ENCODE data around the gene MGMT.
A peak's percentile ranks its signal among the peaks of the same experiment; 100 is the strongest.

Gene MGMT

DNA sequence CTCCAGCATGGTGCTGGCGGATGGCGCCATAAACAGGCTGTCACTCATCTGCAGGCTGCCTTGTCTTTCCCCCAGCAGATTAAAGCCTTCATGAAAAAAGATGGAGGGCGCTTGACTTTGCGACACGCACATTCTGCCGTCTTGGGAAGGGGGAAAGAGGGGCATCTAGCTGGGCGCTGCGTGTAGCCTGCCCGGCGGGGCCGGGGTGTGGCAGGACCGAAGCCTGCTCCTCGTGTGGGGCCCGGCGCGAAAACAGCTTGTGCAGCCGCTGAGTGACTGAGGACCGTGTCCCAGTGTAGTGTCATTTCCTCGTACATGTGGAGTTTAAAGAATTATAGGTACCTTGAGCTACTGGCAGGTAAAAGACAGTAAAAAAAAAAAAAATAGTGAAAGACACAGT, 97.9 kb downstream of the MGMT start:
- H3K27me3 Mint-ChIP-seq: no peaks in the 10 kb centered on the region
- H3K36me3 Mint-ChIP-seq: peaks cover 30% of the 10 kb centered on the region
- no peak for ATAC-seq (ENCODE audit: low read depth)
- peak overlapping the region; percentile 90 for H3K27ac Mint-ChIP-seq
- DNase-seq (ENCODE audit: low spot score in 2 of 2): no peak
- H3K4me3 Mint-ChIP-seq: no peak overlapping the region
- peaks cover 7% of the 10 kb centered on the region for H3K4me1 Mint-ChIP-seq
- H3K9me3 Mint-ChIP-seq: peaks cover 2% of the 10 kb centered on the region

DNA sequence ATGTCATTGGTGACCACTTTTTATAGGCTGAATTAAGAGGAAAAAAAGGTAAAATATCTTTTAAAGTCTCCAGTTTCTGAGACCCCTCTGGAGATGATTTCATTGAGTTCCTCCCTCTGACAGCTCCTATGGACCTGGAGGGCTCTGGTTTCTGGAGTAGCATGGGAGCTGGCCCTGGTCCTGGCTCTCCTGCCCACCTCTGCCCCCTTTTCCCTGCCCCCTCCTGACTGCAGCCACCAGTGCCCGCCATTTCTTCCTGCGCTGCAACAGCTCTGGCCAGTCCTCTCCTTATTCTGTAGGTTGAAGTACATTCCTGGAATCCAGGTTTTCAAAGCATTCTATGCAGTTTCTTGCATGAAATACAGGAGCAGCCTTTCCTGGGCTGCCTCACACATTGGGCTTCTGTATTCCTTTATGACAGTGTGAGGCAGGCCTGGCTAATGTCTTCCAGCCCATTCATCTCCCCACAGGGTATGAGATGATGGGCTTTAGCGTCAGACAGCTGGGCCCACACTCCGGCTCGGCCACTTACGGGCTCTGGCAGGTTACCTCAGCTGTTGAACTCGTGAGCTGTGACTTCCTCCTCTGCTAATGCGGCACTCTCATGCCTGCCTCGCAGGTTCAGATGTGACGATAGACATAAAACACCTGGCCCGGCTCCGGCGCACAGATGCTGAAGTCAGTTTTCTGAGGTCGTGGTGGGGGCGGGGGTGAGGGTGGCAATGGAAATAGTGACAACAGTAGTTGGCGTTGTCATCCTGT, 101.7 kb downstream of the MGMT start:
- H3K27ac Mint-ChIP-seq: peak overlapping the region; percentile 60
- peaks cover 5% of the 10 kb centered on the region for H3K4me1 Mint-ChIP-seq
- H3K27me3 Mint-ChIP-seq: no peaks in the 10 kb centered on the region
- peaks cover 18% of the 10 kb centered on the region for H3K36me3 Mint-ChIP-seq
- ATAC-seq (ENCODE audit: low read depth): peak; percentile 89
- peak in 1 of 2 donors; percentile 12 for DNase-seq (ENCODE audit: low spot score in 2 of 2)
- peaks cover 2% of the 10 kb centered on the region for H3K9me3 Mint-ChIP-seq
- H3K4me3 Mint-ChIP-seq: no peak overlapping the region

DNA sequence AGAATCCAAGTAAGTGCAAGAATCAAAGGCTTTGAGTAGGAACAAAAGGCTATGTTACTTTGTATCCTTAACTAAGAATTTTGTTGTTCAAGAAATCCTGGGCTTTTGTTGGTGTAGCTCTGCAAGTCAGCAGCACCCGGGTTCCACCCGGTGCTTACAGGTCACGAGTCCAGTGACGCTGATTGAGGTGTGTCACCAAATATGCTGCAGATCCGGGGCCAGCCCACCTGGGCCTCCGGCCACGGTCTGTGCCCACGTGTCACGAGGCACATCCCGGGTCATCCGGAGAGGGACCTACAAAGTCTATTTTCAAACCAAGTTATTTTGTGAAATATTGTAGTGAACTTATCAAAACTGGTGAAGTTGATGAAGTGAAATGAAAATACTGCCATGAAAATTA, 103.1 kb downstream of the MGMT start:
- Mint-ChIP-seq H3K4me1 (peaks cover 3% of the 10 kb centered on the region), H3K9me3 (no peaks in the 10 kb centered on the region), H3K27ac (no peak overlapping the region), H3K4me3 (no peak overlapping the region), H3K27me3 (no peaks in the 10 kb centered on the region), H3K36me3 (peaks cover 11% of the 10 kb centered on the region)
- no peak for ATAC-seq (ENCODE audit: low read depth)
- DNase-seq (ENCODE audit: low spot score in 2 of 2): no peak

DNA sequence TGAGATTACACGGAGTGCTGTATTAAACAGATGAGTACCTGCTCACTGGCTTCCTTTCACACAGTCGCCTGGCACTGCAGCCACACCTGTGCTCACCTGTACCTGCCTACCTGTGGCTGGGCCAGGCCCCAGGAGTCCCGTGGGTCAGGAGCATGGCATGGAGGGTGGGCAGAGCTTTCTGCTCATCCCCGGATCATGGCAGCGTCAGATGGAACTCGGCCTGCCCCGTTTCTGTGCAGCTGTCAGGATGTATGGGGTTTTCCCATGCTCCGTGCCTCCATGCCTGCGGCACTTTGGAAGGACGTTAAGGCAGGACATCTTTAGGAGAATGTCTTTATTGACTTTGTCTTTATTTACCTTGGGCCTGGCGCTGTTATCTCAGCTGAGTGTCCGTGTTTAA, 112.2 kb downstream of the MGMT start:
- no peak overlapping the region for H3K27ac Mint-ChIP-seq
- peaks cover 9% of the 10 kb centered on the region for H3K36me3 Mint-ChIP-seq
- peaks cover 8% of the 10 kb centered on the region for H3K4me1 Mint-ChIP-seq
- no peaks in the 10 kb centered on the region for H3K27me3 Mint-ChIP-seq
- no peak for DNase-seq (ENCODE audit: low spot score in 2 of 2)
- no peak for ATAC-seq (ENCODE audit: low read depth)
- no peak overlapping the region for H3K4me3 Mint-ChIP-seq
- H3K9me3 Mint-ChIP-seq: no peaks in the 10 kb centered on the region

DNA sequence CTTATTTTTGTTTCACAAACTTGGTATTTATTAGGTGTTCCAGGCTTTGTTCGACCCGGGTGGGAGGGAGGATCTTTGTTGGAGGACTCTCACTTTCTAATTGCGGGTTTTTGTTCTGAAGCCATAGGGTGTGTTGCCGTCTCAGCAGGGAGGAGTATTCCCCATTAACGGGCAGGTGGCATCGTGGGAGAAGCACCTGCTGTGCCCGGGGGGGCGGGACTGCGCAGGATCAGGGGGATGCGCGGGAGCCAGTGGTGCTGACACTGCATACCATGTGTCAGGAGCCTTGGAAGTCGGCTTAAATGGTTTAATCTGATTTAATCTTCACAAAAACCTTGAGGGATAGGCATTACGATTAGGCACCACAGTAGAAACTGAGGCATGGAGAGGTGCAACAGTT, 113.0 kb downstream of the MGMT start:
- H3K4me3 Mint-ChIP-seq: no peak overlapping the region
- H3K4me1 Mint-ChIP-seq: peaks cover 8% of the 10 kb centered on the region
- DNase-seq (ENCODE audit: low spot score in 2 of 2): no peak
- H3K27ac Mint-ChIP-seq: no peak overlapping the region
- peaks cover 16% of the 10 kb centered on the region for H3K36me3 Mint-ChIP-seq
- ATAC-seq (ENCODE audit: low read depth): no peak
- no peaks in the 10 kb centered on the region for H3K9me3 Mint-ChIP-seq
- no peaks in the 10 kb centered on the region for H3K27me3 Mint-ChIP-seq

DNA sequence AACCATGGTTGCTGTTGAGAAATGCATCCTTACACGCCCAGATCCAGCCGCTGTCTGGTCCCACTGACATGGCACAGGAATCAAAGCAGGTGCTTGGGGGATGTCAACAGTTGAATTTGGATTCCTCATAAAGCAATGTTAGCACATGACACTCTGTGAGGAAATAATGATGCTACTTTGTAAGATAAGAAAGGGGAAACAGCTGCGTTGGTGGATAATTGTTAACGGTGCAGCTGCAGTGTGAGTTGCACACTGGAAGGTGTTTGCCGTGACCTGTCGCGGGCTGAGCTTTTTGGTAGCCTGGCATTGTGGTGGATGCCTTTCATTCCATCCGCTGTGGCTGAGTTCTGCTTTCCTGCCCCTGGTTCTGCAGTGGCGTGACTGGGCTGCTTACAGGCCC, 113.9 kb downstream of the MGMT start:
- DNase-seq (ENCODE audit: low spot score in 2 of 2) (no peak), ATAC-seq (ENCODE audit: low read depth) (no peak)
- Mint-ChIP-seq H3K4me3 (no peak overlapping the region), H3K9me3 (no peaks in the 10 kb centered on the region), H3K27me3 (no peaks in the 10 kb centered on the region), H3K27ac (no peak overlapping the region), H3K4me1 (peaks cover 8% of the 10 kb centered on the region), H3K36me3 (peaks cover 23% of the 10 kb centered on the region)

DNA sequence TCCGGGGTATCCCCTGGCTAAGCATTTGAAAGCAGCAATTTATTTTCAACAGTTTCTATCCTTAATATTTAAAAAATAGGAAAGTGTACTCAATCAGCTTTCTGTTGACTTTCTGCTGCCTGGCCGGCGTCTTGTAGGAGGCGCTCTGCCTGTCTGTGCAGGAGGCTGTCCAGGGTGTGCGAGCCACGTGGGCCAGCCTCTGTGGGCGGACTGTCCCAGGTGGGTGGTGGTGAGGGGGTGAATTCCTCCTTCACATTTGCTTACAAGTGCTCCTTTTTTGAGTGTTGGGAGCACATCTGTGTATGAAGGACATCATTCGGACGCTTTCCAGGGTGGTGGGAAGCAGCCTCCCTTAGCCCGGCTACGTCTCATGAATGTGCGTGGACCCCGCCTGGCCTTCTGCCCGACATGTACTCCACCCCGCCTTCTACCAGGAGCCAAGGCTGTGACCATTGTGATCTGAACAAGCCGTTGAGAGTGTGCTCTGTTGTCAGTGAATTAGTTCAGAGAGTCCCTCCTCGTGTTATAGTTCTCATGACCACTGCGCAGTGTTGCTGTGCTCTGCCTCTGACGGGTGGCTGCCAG, 114.9 kb downstream of the MGMT start:
- Mint-ChIP-seq H3K27ac (no peak overlapping the region), H3K27me3 (no peaks in the 10 kb centered on the region)

DNA sequence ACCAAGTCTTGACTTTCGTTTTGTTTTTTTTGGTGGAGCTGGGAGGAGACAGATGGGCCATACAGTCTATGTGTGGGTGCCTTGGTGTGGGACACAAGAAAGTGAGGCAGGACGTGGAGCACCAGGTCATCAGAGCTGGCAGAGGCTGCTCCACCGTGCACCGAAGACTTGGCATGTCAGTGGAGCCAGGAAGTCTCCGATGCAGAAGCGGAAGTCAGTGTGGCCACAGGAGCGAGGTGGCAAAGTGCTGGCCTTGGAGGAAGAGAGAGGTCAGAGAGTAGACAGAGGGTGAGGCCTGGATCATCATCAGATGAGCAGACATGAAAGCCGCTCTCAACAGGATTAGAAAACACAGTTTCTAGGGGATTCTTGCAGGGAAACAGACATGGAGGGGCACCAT, 116.8 kb downstream of the MGMT start:
- Mint-ChIP-seq H3K9me3 (peaks cover 9% of the 10 kb centered on the region), H3K4me3 (no peak overlapping the region), H3K27me3 (no peaks in the 10 kb centered on the region), H3K27ac (no peak overlapping the region), H3K4me1 (peaks cover 8% of the 10 kb centered on the region), H3K36me3 (peaks cover 43% of the 10 kb centered on the region)
- DNase-seq (ENCODE audit: low spot score in 2 of 2) (no peak), ATAC-seq (ENCODE audit: low read depth) (no peak)

More for the DNA sequence above, 114.9 kb downstream of the MGMT start:
- H3K9me3 Mint-ChIP-seq: peaks cover 4% of the 10 kb centered on the region
- H3K4me3 Mint-ChIP-seq: no peak overlapping the region
- peaks cover 8% of the 10 kb centered on the region for H3K4me1 Mint-ChIP-seq
- H3K36me3 Mint-ChIP-seq: peaks cover 31% of the 10 kb centered on the region
- ATAC-seq (ENCODE audit: low read depth): no peak
- DNase-seq (ENCODE audit: low spot score in 2 of 2): no peak

DNA sequence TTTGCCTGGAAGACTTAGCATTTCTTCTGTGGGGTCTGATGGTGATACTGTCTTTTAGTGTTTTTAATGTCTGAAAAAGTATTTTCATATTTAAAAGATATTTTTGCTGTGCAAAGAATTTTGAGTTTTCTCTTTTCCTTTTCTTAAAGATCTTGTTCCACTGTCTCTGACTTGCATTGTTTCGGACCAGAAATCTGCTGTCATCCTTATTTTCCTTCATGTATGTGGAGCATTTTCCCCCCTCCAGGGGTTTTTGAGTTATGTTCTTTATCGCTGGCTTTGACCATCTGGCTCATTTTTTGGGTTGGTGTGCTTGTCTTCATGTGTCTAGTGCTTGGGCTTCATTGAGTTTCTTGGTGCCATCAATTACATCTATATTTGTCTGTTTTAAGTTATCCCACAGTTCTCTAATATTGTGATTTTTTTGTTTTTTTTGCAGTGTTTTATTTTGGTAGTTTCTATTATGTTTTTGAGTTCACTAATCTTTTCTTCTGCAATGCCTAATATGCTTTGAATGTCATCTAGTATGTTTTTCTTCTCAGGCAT, 119.9 kb downstream of the MGMT start:
- Mint-ChIP-seq H3K27ac (no peak overlapping the region), H3K4me3 (no peak overlapping the region), H3K36me3 (peaks cover 47% of the 10 kb centered on the region), H3K27me3 (no peaks in the 10 kb centered on the region), H3K4me1 (peaks cover 6% of the 10 kb centered on the region), H3K9me3 (peaks cover 9% of the 10 kb centered on the region)
- no peak for ATAC-seq (ENCODE audit: low read depth)
- no peak for DNase-seq (ENCODE audit: low spot score in 2 of 2)

DNA sequence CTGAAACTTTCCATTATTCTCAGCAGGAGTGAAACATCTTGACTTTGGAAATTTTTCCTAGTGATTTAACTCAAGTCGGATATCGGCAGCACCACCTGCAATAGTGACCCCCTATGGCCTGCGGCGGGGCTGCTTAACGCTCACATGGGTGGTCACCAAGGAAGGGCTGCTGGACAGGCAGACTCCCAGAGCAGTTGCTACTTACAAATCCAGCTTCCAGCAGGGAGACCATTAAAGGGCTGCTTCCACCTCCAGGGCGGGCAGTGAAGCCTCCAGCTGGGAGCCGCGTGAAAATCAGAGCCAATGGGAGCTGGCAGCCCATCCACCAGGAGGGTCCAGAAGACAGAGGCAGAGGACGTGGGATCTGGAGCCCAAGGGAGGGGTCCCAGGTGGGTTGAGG, 122.5 kb downstream of the MGMT start:
- DNase-seq (ENCODE audit: low spot score in 2 of 2) (no peak), ATAC-seq (ENCODE audit: low read depth) (no peak)
- H3K27me3 Mint-ChIP-seq: no peaks in the 10 kb centered on the region
- H3K36me3 Mint-ChIP-seq: peaks cover 49% of the 10 kb centered on the region
- H3K4me1 Mint-ChIP-seq: no peaks in the 10 kb centered on the region
- no peak overlapping the region for H3K27ac Mint-ChIP-seq
- peaks cover 9% of the 10 kb centered on the region for H3K9me3 Mint-ChIP-seq
- no peak overlapping the region for H3K4me3 Mint-ChIP-seq

DNA sequence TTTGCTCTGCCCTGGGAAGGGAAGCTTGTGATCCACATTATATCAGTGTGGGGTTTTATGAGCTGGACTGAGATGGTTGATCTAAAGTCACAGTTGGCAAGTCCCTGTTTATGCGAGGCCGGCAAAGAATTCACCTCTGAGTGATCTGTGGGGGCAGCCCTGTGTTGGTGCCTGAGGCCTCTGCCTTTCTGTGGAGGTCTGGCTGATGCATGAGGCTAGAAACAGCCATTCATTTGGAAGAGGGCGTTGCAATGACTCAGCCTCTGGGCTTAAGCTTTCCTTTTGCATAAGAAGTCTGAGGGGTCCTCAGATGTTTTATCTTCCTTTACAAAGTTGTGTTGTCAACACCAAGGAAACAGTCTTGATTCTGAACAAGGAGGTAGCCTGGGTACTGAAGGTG, 126.9 kb downstream of the MGMT start:
- no peak overlapping the region for H3K4me3 Mint-ChIP-seq
- ATAC-seq (ENCODE audit: low read depth) (no peak), DNase-seq (ENCODE audit: low spot score in 2 of 2) (no peak)
- no peak overlapping the region for H3K27ac Mint-ChIP-seq
- no peaks in the 10 kb centered on the region for H3K4me1 Mint-ChIP-seq
- no peaks in the 10 kb centered on the region for H3K9me3 Mint-ChIP-seq
- H3K36me3 Mint-ChIP-seq: peaks cover 34% of the 10 kb centered on the region
- no peaks in the 10 kb centered on the region for H3K27me3 Mint-ChIP-seq

DNA sequence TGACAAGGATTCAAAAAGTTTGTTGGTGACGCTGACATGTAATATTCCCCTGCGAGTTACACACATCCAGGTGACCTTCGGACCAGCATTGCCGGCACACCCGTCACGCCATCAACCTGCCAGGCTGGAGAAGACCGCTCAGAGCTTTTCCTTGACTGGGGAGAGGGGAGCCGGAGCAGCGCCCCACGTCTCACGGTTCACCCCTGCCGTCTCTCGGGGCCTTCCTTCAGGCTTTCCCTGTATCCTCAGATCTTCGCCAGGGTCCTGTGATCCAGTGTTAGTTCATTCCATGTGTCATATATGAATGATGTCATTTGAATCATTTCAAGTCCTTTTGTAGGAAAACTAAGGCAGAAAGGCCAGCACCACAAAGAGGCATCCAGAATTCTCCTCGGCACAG, 127.8 kb downstream of the MGMT start:
- no peak for DNase-seq (ENCODE audit: low spot score in 2 of 2)
- Mint-ChIP-seq H3K27ac (no peak overlapping the region), H3K27me3 (no peaks in the 10 kb centered on the region), H3K9me3 (no peaks in the 10 kb centered on the region), H3K4me1 (no peaks in the 10 kb centered on the region), H3K4me3 (no peak overlapping the region), H3K36me3 (peaks cover 35% of the 10 kb centered on the region)
- ATAC-seq (ENCODE audit: low read depth): no peak

DNA sequence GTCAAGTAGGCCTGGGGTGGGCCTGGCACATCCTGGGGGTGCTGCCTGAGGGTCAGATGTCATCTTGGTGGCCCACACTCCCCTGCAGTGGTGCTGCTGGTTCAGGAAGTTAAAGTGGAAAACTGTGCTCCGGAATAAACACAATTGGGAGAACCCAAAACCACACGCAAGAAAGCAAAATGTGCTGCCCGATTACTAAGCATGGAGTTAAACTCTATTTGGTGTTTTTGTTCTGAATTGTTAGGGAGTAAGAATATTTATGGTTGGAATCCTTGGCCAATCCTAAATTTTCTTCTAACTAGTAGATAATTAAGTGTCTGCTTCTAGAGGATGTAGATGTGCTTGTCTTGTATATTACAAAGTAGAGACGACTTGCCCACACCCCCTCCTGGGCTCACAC, 131.4 kb downstream of the MGMT start:
- DNase-seq (ENCODE audit: low spot score in 2 of 2): no peak
- no peaks in the 10 kb centered on the region for H3K27me3 Mint-ChIP-seq

DNA sequence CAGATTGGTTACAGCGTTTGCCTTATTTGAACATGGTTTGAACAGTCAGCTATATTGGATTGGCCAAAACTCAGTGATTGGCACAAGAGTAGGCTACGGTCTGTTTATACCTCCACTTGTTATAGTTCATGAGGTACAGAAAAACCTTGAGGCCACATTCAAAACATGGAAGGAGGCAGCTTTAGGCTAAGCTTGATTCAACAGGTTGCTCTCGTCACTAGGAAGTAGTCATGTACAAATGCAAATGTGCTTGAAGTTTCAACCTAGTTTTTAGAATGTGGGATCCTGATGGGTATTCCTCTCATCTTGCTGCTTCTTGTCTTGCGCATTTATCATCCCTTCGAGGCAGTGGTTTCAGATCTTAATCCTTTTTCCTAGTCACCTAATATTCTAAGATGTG, 132.1 kb downstream of the MGMT start:
- Mint-ChIP-seq H3K36me3 (peaks cover 23% of the 10 kb centered on the region), H3K27ac (peak overlapping the region; percentile 61), H3K27me3 (no peaks in the 10 kb centered on the region), H3K4me1 (peaks cover 6% of the 10 kb centered on the region), H3K4me3 (no peak overlapping the region), H3K9me3 (no peaks in the 10 kb centered on the region)
- no peak for DNase-seq (ENCODE audit: low spot score in 2 of 2)
- no peak for ATAC-seq (ENCODE audit: low read depth)

More for the DNA sequence above, 131.4 kb downstream of the MGMT start:
- peaks cover 26% of the 10 kb centered on the region for H3K36me3 Mint-ChIP-seq
- no peaks in the 10 kb centered on the region for H3K9me3 Mint-ChIP-seq
- H3K4me1 Mint-ChIP-seq: peaks cover 6% of the 10 kb centered on the region
- peak overlapping the region; percentile 61 for H3K27ac Mint-ChIP-seq
- ATAC-seq (ENCODE audit: low read depth): no peak
- no peak overlapping the region for H3K4me3 Mint-ChIP-seq
